Adrenal gland (tissue), 5 donors: ENCODE measurements around the gene UBE2J2.

Experiments used
- POLR2A ChIP-seq, 2 donors: fragments of 450-650 bp; IDR thresholded peaks; one replicate each; pipeline ENCODE4 v1.6.1; 2017; ENCODE audit warnings: antibody characterized with exemption in 2 of 2, mild to moderate bottlenecking in 2 of 2, moderate library complexity in 1 of 2
- TF ChIP-seq, protein P1 (sequence below), 6 experiments: fragments of 450-650 bp in 4 of 6; fragments of 200-600 bp in 2 of 6; sonication (generic) in 1 of 6; IDR thresholded peaks; 1 replicate in 5 of 6; 2 replicates in 1 of 6; pipeline versions ENCODE4 v1.5.1 to v1.8.0; 2016 to 2021; ENCODE audit warnings: antibody characterized with exemption in 6 of 6, mild to moderate bottlenecking in 2 of 6, moderate library complexity in 1 of 6
- donor health status: DM: no; HTN: no; CAD: no.

DNA sequence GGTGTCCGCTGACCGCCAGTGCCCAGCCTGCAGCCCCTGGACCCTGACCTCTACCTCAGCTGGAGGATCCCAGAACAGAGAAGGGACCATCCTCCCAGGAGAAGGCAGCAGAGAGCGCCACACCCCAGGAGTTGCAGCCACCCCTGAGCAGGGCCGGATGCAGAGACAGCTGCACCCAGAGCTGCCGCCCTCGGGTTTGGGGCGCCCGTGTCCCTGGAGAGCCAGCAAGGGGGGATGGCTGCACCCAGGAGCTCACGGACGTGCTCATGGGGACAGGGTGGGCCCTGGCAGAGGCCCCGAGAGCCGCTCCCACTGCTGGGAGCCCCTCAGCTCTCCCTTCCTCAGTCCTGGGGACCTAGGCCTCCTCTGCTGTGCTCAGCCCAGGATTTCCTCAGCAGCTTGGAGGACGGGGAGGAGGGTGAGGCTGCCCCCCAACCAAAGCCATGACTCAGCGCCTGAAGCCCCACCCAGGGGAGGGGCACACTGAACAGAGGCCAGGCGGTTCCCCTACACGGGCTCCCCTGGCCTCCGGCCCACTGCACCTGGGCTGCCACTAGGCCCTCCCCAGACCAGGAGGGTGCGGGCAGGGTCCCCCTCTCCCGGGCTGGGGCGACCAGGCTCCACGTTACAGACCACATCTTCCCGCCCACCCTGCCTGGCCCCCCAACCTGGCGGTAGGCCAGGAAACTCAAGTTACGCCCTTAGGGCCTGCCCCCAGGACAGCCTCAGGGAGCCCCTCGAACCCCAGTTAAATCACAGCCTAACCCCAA lies 31.8 kb upstream of the UBE2J2 start:
- peak in 1 of 2 donors; percentile 15 for TF ChIP-seq POLR2A (IDR thresholded peaks at IDR 0.05)
- TF ChIP-seq, protein P1, sequence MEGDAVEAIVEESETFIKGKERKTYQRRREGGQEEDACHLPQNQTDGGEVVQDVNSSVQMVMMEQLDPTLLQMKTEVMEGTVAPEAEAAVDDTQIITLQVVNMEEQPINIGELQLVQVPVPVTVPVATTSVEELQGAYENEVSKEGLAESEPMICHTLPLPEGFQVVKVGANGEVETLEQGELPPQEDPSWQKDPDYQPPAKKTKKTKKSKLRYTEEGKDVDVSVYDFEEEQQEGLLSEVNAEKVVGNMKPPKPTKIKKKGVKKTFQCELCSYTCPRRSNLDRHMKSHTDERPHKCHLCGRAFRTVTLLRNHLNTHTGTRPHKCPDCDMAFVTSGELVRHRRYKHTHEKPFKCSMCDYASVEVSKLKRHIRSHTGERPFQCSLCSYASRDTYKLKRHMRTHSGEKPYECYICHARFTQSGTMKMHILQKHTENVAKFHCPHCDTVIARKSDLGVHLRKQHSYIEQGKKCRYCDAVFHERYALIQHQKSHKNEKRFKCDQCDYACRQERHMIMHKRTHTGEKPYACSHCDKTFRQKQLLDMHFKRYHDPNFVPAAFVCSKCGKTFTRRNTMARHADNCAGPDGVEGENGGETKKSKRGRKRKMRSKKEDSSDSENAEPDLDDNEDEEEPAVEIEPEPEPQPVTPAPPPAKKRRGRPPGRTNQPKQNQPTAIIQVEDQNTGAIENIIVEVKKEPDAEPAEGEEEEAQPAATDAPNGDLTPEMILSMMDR (IDR thresholded peaks at IDR 0.05): no peak
